Panc1 (cell line): ENCODE measurements around the gene CAPN15. TPM values are rescaled to one million over a fixed set of nuclear protein-coding genes. Genes with fewer than 3 reads are reported as not detected.
A peak's percentile ranks its signal among the peaks of the same experiment; 100 is the strongest.

ENCODE experiments used
- ATAC-seq: fragments of 200-7000 bp; cut with Tn5 transposase; 2 replicates; pipeline ENCODE4 v1.9.1; 2020; ENCODE audit warnings: mild to moderate bottlenecking, moderate library complexity
- BruUV-seq: library from RNA; stranded (reverse); fragments of 400-500 nt; replicated peaks from 2 replicates; lab custom pipeline; 2021; lab: Mats Ljungman, UMichigan
- CTCF ChIA-PET: fragments of 300-600 bp; sonication (Branson Sonifier 250); formaldehyde crosslinking; loops from one replicate; lab custom pipeline; 2022; ENCODE audit warnings: antibody characterized with exemption; lab: Charles Lee
- POLR2A ChIA-PET: fragments of 300-600 bp; sonication (Branson Sonifier 250); formaldehyde crosslinking; loops from one replicate; lab custom pipeline; 2022; ENCODE audit warnings: antibody characterized with exemption; lab: Charles Lee
- DNase-seq: peaks from one replicate; pipeline ENCODE4 v3.0.0-alpha.2; 2010; ENCODE audit warnings: low read depth, low spot score
- H3K27ac ChIP-seq: 2 replicates; pipeline ENCODE4 v1.5.1; 2011; ENCODE audit warnings: mild to moderate bottlenecking, low read length, inconsistent platforms
- H3K27me3 ChIP-seq: fragments of 200-500 bp; sonication (Bioruptor generic); 2 replicates; pipeline ENCODE4 v1.6.0; 2014; ENCODE audit warnings: low read length, inconsistent platforms; ENCODE audit not compliant: control insufficient read depth, insufficient read depth
- H3K36me3 ChIP-seq: fragments of 200-500 bp; sonication (Bioruptor generic); 2 replicates; pipeline ENCODE4 v1.5.1; 2014; ENCODE audit warnings: inconsistent platforms, mild to moderate bottlenecking, low read length, moderate library complexity; ENCODE audit not compliant: control insufficient read depth, insufficient read depth
- H3K4me1 ChIP-seq: 2 replicates; pipeline ENCODE4 v1.5.1; 2011; ENCODE audit warnings: inconsistent platforms, mild to moderate bottlenecking, low read length, moderate library complexity; ENCODE audit not compliant: control insufficient read depth, insufficient read depth
- H3K4me3 ChIP-seq, 2 experiments: 2 replicates each; pipeline ENCODE4 v1.5.1; 2011 to 2012; ENCODE audit warnings: low read depth in 2 of 2, low read length in 2 of 2, mild to moderate bottlenecking in 2 of 2, inconsistent platforms in 1 of 2, moderate library complexity in 1 of 2
- H3K9me3 ChIP-seq: fragments of 200-500 bp; sonication (Bioruptor generic); 2 replicates; pipeline ENCODE4 v1.5.1; 2014; ENCODE audit warnings: low read depth, mild to moderate bottlenecking, inconsistent platforms, low read length, moderate library complexity; ENCODE audit not compliant: control insufficient read depth, insufficient read depth
- POLR2AphosphoS5 ChIP-seq: IDR thresholded peaks from 2 replicates; pipeline ENCODE4 v1.6.1; 2012; ENCODE audit warnings: mild to moderate bottlenecking, low read depth, low read length, moderate library complexity
- SIN3A ChIP-seq: IDR thresholded peaks from 2 replicates; pipeline ENCODE4 v1.6.1; 2012; ENCODE audit warnings: low read depth, mild to moderate bottlenecking, low read length, moderate library complexity, borderline replicate concordance; ENCODE audit not compliant: insufficient read depth
- TCF7L2 ChIP-seq: IDR thresholded peaks from 2 replicates; pipeline ENCODE4 v1.6.1; 2011; ENCODE audit warnings: mild to moderate bottlenecking, low read depth, low read length, inconsistent platforms
- in situ Hi-C: cut with HindIII; loops from 2 replicates; pipeline ENCODE4 v1.10.0; 2016; ENCODE audit warnings: low sequenced_read_pairs, low pct_unique_long_range_greater_than_20kb
- intact Hi-C: fragments of 100-400 bp; cut with micrococcal nuclease; formaldehyde crosslinking; loops from one replicate; pipeline ENCODE4 v1.10.0; 2022; ENCODE audit not compliant: unreplicated experiment
- total RNA-seq: library from RNA; stranded (reverse); gene quantifications from one replicate; pipeline ENCODE4 v1.2.1, GENCODE V29; 2021; ENCODE audit not compliant: unreplicated experiment
- TF ChIP-seq, protein P1 (sequence below), 2 experiments: IDR thresholded peaks; 2 replicates each; pipeline ENCODE4 v1.6.1; 2011 to 2012; ENCODE audit warnings: low read depth in 2 of 2, control low read depth in 1 of 2, low read length in 1 of 2, mild to moderate bottlenecking in 1 of 2, moderate library complexity in 1 of 2; ENCODE audit not compliant: insufficient read depth in 1 of 2
- TF ChIP-seq, protein P2 (sequence below): fragments of 450-650 bp; IDR thresholded peaks from 2 replicates; pipeline ENCODE4 v1.5.1; 2017; ENCODE audit warnings: mild to moderate bottlenecking

The CAPN15 gene
- total RNA-seq, 1 experiment from 2014 or later = 78.5 TPM

DNA sequence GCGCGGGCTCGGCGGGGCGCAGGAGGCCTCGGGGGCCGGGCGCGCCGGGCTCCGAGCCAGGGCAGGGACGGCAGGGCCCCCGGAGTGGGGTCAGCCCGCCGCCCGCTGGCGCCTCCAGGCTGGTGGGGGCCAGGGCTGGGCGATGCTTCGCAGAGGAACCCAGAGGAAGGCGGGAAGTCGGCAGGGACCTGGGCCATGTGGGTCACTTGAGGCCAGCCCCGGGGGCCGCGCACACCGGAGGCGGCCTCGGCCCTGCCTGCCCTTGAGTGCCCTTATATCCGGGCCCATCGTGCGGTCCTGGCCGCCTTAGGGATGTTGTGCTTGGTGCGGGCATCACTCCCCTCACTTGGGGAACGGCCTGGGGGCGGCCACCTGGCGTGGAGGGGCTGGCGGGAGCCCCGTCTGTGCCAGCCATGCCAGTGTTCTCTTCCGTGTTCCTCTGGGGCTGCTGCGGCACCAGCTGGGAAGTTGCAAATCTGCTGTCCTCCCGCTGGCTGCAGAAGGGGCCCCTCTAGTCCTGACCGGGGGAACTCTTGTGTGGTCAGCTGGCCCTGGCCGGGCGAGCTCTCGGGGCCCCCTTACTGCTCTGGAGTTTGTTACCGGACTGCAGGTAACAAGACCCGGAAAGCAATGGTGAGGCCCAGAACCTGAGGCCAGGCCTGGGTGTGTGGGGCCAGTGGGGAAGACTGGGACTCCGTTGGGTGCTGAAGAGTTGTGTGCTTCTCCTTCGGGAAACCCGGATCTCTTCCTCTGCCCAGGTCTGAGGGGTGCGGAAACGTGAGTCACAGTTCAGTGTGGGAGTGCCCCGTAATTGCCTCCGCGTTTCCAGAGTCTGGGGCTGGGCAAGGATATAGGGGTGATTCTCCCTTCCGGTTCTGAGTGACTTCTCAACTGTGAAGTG is 849 bp downstream of the CAPN15 start:
- BruUV-seq = TSS peak; percentile 69
- Histone ChIP-seq H3K9me3 (no peaks in the 10 kb centered on the region), H3K36me3 (no peaks in the 10 kb centered on the region), H3K27ac (peak overlapping the region; percentile 79), H3K4me3 (peak overlapping the region; percentile 82 to 86), H3K27me3 (no peaks in the 10 kb centered on the region), H3K4me1 (peaks cover 43% of the 10 kb centered on the region)
- ChIA-PET CTCF (interaction anchor here (1.3 kb wide), 1 partner anchor 15 kb away, joined by 8 read pairs; no protein-coding TSS in a partner anchor), POLR2A (no interaction called here)
- in situ Hi-C loops = no loop called here
- intact Hi-C loops = no loop called here
- no peak for DNase-seq
- ATAC-seq = peak; percentile 5; the same call in 1 of the 2 replicates
- TF ChIP-seq POLR2AphosphoS5 (no peak), TCF7L2 (no peak), SIN3A (no peak)
- TF ChIP-seq, protein P1, sequence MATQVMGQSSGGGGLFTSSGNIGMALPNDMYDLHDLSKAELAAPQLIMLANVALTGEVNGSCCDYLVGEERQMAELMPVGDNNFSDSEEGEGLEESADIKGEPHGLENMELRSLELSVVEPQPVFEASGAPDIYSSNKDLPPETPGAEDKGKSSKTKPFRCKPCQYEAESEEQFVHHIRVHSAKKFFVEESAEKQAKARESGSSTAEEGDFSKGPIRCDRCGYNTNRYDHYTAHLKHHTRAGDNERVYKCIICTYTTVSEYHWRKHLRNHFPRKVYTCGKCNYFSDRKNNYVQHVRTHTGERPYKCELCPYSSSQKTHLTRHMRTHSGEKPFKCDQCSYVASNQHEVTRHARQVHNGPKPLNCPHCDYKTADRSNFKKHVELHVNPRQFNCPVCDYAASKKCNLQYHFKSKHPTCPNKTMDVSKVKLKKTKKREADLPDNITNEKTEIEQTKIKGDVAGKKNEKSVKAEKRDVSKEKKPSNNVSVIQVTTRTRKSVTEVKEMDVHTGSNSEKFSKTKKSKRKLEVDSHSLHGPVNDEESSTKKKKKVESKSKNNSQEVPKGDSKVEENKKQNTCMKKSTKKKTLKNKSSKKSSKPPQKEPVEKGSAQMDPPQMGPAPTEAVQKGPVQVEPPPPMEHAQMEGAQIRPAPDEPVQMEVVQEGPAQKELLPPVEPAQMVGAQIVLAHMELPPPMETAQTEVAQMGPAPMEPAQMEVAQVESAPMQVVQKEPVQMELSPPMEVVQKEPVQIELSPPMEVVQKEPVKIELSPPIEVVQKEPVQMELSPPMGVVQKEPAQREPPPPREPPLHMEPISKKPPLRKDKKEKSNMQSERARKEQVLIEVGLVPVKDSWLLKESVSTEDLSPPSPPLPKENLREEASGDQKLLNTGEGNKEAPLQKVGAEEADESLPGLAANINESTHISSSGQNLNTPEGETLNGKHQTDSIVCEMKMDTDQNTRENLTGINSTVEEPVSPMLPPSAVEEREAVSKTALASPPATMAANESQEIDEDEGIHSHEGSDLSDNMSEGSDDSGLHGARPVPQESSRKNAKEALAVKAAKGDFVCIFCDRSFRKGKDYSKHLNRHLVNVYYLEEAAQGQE (IDR thresholded peaks at IDR 0.05; ENCODE audit: insufficient read depth in 1 of 2, low read depth in 2 of 2, low read length in 1 of 2) = no peak
- TF ChIP-seq, protein P2, sequence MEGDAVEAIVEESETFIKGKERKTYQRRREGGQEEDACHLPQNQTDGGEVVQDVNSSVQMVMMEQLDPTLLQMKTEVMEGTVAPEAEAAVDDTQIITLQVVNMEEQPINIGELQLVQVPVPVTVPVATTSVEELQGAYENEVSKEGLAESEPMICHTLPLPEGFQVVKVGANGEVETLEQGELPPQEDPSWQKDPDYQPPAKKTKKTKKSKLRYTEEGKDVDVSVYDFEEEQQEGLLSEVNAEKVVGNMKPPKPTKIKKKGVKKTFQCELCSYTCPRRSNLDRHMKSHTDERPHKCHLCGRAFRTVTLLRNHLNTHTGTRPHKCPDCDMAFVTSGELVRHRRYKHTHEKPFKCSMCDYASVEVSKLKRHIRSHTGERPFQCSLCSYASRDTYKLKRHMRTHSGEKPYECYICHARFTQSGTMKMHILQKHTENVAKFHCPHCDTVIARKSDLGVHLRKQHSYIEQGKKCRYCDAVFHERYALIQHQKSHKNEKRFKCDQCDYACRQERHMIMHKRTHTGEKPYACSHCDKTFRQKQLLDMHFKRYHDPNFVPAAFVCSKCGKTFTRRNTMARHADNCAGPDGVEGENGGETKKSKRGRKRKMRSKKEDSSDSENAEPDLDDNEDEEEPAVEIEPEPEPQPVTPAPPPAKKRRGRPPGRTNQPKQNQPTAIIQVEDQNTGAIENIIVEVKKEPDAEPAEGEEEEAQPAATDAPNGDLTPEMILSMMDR = no peak

DNA sequence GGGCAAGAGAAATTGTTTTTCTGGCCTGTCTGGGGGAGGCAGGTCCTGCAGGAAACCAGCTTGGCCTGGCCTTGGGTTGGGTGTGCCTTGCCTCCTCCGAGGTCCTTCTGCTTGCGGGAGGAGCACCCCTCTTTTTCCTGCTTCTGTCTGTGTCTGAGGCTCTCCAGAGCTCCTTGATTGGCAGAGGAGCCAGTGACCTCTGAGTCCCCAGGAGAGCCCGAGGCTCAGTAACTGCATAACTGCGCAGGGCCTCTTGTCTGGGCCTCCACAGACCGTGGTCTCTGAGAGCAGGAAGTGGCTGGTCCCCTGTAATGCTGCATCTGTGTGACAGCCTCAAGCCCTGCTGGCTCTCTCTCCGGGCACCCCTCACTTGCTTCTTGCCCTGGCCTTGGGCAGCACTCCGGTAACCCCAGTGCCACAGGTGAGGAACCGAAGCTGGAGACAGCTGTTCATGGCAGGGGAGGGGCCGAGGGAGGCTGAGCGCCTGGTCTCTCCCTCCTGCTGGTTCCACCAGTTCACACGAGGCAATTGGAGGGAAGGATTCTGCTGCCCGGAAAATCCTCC is 1.6 kb downstream of the CAPN15 start:
- TF ChIP-seq SIN3A = no peak
- TF ChIP-seq, protein P2 = no peak
- TF ChIP-seq, protein P1 (IDR thresholded peaks at IDR 0.05; ENCODE audit: insufficient read depth in 1 of 2, low read depth in 2 of 2, low read length in 1 of 2) = no peak
- no peak for TF ChIP-seq POLR2AphosphoS5
- TF ChIP-seq TCF7L2 = no peak
- in situ Hi-C loops (no loop called here), intact Hi-C loops (no loop called here)
- Histone ChIP-seq H3K27me3 (no peaks in the 10 kb centered on the region), H3K4me3 (peak overlapping the region; percentile 82 to 86), H3K27ac (peak overlapping the region; percentile 79), H3K36me3 (no peaks in the 10 kb centered on the region), H3K4me1 (peaks cover 50% of the 10 kb centered on the region), H3K9me3 (no peaks in the 10 kb centered on the region)
- DNase-seq (no peak), ATAC-seq (no peak)
- BruUV-seq = no TSS peak
- POLR2A ChIA-PET = no interaction called here
- CTCF ChIA-PET = interaction anchor here (1.3 kb wide), 1 partner anchor 14 kb away, joined by 8 read pairs; no protein-coding TSS in a partner anchor
